HG02973 (cell line): ENCODE data around the gene ZNF143.
"Not testable (repeated sequence)": the region's sequence is repeated elsewhere in the genome, so short reads cannot be mapped to it uniquely, and the experiment has no call there.

Experiments
- ATAC-seq: cut with Tn5 transposase; IDR thresholded peaks from one replicate; pipeline ENCODE4 v1.9.1; 2021; ENCODE audit warnings: moderate library complexity; ENCODE audit not compliant: unreplicated experiment

ZNF143 gene

GRCh38 chr11:9495803-9496514 is 35.1 kb downstream of the ZNF143 start:
- no peak for ATAC-seq

DNA sequence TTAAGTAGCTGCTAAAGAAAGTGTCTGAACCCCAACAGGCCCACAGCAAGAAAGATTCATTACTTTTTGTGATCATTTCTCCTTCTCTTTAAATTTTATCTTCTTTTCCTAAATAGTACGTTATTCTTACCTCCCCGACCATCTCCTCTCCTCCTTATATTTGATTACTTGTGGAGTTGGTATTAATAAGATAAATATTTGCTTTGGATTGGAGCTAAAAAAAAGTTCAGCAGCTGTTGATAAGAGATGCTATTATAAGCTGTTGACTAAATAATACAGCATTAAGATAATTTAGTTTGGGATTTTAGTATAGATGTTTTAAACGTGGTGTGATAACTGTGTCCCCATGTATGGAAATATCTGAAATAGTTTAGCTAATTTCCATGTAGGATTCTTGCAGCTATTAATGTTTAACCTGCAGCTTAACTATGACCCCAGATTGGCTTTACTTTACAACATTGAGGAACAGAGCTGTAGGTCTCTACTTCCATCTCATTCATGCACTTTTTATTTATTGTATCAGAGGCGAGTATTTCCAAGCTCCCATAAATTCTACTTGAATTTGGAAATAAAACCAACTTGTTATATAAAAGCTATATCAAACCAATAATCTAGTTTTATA is 37.8 kb downstream of the ZNF143 start:
- ATAC-seq, result no peak

DNA sequence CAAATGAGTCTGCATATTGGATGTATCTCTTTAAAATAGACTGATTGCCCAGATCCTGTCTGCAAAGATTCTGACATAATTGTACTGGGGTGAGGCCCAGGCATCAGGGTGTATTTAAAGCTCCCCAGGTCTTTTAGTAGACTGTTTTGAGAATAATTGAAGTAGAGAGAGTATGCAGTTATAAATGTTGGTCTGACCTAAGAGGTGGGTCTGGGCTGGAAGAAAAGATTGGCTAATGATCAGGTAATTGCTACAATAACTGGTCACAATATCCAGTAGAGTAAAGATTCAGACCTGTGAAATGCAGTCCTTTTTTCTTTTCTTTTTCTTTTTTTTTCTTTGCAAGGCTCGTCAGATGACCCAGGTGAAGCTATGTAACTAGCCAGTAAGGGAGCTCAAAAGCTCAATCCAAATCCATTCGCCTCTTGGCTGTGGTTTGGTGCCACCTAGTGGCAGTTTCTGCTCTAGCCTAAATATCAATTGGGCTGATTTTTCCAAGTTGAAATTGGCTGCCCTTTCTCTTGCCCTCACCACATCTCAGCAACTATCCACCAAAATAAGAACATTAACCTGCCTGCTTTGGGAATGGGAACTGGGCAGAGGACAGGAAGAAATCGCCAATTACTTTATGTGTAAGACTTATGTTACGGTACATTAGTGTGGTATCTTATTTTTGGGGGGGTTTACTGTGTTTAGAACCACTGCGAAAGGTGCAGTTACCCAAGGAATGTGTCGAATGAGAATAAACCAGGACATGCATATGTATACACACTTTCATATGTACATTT is 45.9 kb downstream of the ZNF143 start:
- ATAC-seq, result peak; percentile 42

GRCh38 chr11:9507277-9507580 is 46.4 kb downstream of the ZNF143 start:
- ATAC-seq, result no peak

DNA sequence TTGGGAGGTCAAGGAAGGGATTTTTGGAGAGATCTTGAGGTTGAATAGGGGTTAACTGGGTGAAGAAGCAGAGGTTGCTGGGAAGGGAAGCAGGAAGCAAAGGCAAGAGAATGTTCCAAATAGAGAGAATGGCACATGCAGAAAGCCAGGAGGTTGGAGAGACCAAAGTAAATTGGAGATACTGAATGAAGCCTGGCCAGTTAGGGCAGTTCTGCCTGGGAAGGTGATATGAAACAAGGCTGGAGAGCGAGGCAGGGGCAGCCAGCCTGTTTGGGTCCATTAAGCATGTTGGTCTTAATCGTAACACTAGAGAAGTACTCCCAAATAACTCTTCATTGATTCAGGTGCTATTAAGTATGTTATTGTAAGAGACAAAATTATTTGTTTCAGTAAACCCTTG is 48.2 kb downstream of the ZNF143 start:
- no peak for ATAC-seq

DNA sequence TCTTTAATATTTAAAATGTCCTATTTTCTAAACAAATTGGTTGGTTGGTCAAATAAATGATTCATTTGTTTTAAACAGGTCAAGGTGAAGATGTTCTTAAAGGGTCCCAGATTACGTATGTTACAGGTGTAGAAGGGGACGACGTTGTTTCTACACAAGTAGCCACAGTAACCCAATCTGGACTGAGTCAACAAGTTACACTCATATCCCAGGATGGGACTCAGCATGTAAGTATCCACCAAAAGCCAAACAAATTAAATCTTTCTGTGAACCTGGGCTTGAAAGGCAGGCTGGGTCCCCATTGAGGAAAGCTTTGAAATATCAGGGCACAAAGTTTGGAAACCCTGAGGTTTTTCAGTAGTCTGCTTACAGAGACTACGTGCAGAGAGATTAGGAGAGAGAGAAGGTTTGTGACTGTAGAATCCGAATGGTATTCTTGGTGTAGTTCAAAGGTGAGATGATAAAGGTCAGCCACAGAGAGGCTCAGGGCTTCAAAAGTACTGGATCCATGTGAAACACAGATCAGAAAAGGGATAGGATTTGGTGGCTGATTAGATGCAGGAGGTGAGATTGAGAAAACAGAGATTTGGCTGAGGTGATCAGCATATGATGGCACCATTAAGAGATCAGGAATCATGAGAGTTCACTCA is 51.7 kb downstream of the ZNF143 start:
- no peak for ATAC-seq

DNA sequence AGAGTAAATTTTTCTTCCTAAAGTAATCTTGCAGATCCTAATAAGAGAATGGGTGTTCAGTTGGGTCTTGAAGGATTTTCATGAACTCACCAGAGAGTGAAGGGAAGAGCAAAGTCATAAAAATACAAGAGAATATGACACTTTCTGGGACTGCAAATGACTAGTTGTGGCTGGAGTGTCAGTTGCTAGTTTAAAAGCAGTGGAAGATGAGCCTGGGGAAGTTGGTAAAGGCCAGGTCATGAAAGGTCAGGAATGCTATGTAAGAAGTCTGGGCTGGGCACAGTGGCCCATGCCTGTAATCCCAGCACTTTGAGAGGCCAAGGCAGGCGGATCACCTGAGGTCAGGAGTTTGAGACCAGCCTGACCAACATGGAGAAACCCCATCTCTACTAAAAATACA is 53.8 kb downstream of the ZNF143 start:
- not testable (repeated sequence) for ATAC-seq

GRCh38 chr11:9516113-9516512 is 55.3 kb downstream of the ZNF143 start:
- ATAC-seq, result no peak

- no peak for ATAC-seq
Observed at GRCh38 chr11:9518835-9519410, 58.1 kb downstream of the ZNF143 start.

GRCh38 chr11:9524001-9524400 is 63.2 kb downstream of the ZNF143 start:
- ATAC-seq, result no peak

- ATAC-seq, result no peak
Observed at GRCh38 chr11:9525116-9525515, 64.3 kb downstream of the ZNF143 start.

DNA sequence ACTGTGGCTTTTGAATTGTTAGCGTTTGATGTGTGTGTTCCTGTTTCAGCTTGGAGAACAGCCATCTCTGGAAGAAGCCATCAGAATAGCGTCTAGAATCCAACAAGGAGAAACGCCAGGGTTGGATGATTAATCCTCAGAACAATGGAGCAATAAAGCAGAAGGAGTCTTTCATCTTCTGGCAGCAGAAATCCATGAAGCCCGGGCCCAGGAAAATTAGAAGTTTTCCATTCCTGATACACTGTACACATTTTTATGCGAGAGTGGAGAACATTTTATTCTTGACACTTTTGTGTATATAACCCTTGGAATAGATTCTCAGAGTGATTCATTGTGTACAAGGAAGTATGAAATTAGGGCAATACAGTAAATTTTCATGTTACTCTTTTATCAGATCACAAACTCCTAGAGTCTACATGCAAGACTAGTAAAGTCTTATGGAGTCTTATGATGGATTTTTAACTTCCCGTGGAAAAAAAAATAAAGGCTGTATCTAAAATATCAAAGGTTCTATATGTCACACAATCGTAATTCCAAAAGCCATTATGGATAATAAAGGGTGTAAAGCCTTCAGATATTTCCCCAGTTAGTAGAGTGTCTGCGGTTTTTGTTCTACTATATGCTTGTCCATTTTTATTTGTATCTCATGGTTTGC is 66.8 kb downstream of the ZNF143 start:
- ATAC-seq, result no peak

- ATAC-seq, result no peak
Observed at GRCh38 chr11:9528136-9528501, 67.3 kb downstream of the ZNF143 start.

DNA sequence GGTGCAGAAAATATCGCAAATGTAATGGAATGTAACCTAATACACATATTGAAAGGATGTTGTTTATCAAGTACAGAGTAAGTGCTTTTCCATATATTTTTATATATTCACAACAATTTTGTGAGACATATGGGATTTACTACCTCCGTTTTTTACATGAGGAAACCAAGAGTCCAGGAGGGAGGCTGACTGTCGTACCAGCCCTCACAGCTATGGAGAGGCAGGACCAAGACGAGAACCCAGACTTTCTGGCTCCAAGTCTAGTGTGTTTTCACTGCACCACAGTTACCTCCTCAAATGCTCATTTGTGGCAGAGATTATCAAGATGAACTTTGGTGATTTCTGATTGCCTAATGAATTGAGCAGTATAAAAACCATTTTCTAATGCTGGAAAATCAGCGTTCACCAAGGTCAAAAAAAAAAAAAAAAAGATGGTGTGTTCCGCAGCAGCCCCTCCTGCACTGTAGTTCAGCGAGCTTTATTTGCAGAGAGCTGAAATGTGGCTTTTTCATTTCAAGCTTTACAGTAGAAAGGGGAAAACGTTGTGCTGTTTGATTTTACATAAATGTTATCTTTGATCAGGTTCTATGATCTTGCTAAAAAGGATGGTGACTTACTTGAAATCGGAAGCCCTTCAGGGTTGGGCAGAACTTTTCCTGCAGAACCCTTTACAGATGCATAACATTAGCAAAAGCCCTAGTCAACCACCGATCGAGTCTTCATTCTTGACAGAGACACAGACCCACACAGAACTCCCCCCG is 67.9 kb downstream of the ZNF143 start:
- no peak for ATAC-seq

GRCh38 chr11:9529334-9529650 is 68.5 kb downstream of the ZNF143 start:
- ATAC-seq, result no peak

DNA sequence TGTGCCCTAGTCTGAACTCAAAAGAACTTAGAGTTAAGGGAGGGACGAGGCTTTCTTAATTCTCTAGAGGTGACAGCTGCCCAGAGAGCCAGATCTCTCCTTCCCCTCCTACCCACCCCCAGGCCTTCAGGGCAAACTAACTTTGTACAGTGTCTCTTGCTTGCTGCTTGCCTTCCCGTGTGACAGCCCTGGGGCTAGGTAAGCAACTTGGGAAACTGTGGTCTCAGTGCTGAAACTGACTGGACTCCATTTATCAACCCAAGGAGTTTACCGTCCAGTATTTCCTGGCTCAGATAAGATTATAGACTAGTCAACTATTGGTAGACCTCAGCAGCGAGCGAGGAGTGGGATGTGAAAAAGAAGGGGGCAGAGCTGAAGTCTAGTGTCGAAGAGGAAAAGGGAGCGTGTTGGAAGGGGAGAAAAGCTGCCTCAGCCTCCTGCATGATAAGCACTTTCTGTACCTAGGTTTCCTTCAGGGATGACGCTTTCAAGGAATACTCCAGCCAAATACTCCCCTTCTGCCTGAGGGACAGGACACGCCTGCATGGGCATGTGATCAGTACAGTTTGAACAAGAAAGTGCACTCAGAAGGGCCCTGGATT is 69.3 kb downstream of the ZNF143 start:
- no peak for ATAC-seq

GRCh38 chr11:9530901-9531625 is 70.3 kb downstream of the ZNF143 start:
- no peak for ATAC-seq

DNA sequence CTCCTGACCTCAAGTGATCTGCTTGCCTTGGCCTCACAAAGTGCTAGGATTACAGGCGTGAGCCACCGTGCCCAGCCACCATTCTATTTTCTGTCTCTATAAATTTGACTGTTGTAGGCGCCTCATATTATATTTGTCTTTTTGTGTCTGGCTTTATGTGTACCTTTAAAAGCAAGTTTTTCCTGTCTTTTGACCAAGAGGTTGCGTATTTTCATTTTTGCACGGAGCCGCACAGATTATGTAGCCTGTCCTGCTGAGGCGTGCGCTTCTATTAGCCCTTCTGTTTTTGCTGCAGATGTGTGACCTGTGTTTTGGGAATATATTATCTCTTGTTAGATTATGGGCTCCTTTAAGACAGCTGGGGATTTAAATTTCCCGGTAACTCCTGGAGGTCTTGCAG is 72.2 kb downstream of the ZNF143 start:
- ATAC-seq, result no peak

GRCh38 chr11:9533736-9534473 is 73.1 kb downstream of the ZNF143 start:
- ATAC-seq, result no peak
